T-helper 1 cell (primary cell): ENCODE data around the gene TMEM125.

Experiments used
- DNase-seq, 5 donors: peaks; one replicate each; pipeline ENCODE4 v3.0.0-alpha.2; 2012 to 2020

Gene TMEM125

GRCh38 chr1:43294761-43295160 is 25.0 kb downstream of the TMEM125 start:
- no peak for DNase-seq

- DNase-seq, result no peak
These were observed 26.4 kb downstream of the TMEM125 start for GRCh38 chr1:43296207-43296606.

GRCh38 chr1:43298055-43298454 is 28.3 kb downstream of the TMEM125 start:
- DNase-seq, result no peak

GRCh38 chr1:43299101-43299500 is 29.3 kb downstream of the TMEM125 start:
- DNase-seq, result no peak

GRCh38 chr1:43300378-43301094 is 30.8 kb downstream of the TMEM125 start, which contains the start of gene TIE1:
Gene TIE1 (plus strand): TSS chr1:43300982. CDS start chr1:43301072, 90 bp downstream.
- no peak for DNase-seq

GRCh38 chr1:43302201-43302600 is 32.4 kb downstream of the TMEM125 start:
- no peak for DNase-seq

- no peak for DNase-seq
These were observed 33.1 kb downstream of the TMEM125 start for GRCh38 chr1:43302721-43303470.

GRCh38 chr1:43303471-43304313 is 33.9 kb downstream of the TMEM125 start:
- no peak for DNase-seq

- no peak for DNase-seq
These were observed 34.5 kb downstream of the TMEM125 start for GRCh38 chr1:43304314-43304681.

- no peak for DNase-seq
These were observed 35.1 kb downstream of the TMEM125 start for GRCh38 chr1:43304771-43305300.

- DNase-seq, result no peak
These were observed 35.7 kb downstream of the TMEM125 start for GRCh38 chr1:43305461-43305860.

- no peak for DNase-seq
These were observed 36.3 kb downstream of the TMEM125 start for GRCh38 chr1:43305926-43306687.

GRCh38 chr1:43306688-43307457 is 37.1 kb downstream of the TMEM125 start:
- DNase-seq, result no peak

- DNase-seq, result no peak
These were observed 37.8 kb downstream of the TMEM125 start for GRCh38 chr1:43307458-43308158.

- no peak for DNase-seq
These were observed 39.0 kb downstream of the TMEM125 start for GRCh38 chr1:43308635-43309404.

GRCh38 chr1:43309405-43310025 is 39.7 kb downstream of the TMEM125 start:
- DNase-seq, result no peak

GRCh38 chr1:43311521-43311920 is 41.7 kb downstream of the TMEM125 start:
- no peak for DNase-seq

- no peak for DNase-seq
These were observed 42.4 kb downstream of the TMEM125 start for GRCh38 chr1:43312212-43312623.
